H1 (cell line): ENCODE measurements around the gene SLK. TPM values are rescaled to one million over a fixed set of nuclear protein-coding genes. Genes with fewer than 3 reads are reported as not detected.
A peak's percentile ranks its signal among the peaks of the same experiment; 100 is the strongest.

Experiments used
- CTCF ChIA-PET: fragments of 300-600 bp; sonication (Branson Sonifier 250); formaldehyde crosslinking; loops from one replicate; lab custom pipeline; 2021; ENCODE audit not compliant: partially characterized antibody; lab: Charles Lee
- POLR2A ChIA-PET: fragments of 300-600 bp; sonication (Branson Sonifier 250); formaldehyde crosslinking; loops from one replicate; lab custom pipeline; 2021; ENCODE audit warnings: inconsistent platforms; ENCODE audit not compliant: partially characterized antibody; lab: Charles Lee
- DNase-seq, 2 experiments: peaks; one replicate each; pipeline versions ENCODE4 v3.0.0 to v3.0.0-alpha.2; 2010 to 2022; ENCODE audit warnings: low spot score in 2 of 2, low read depth in 1 of 2, mixed read lengths in 1 of 2
- FAIRE-seq: peaks from 2 replicates; lab custom pipeline; 2011; peaks lifted over from hg19 to GRCh38; lab: Jason Lieb, UNC
- H2AFZ ChIP-seq: 2 replicates; pipeline ENCODE4 v1.8.1; 2012; ENCODE audit warnings: low read length, inconsistent platforms
- H2AK5ac ChIP-seq: 2 replicates; pipeline ENCODE4 v1.6.1; 2013; ENCODE audit warnings: low read depth, low read length
- H2BK120ac ChIP-seq: replicated peaks from 2 replicates; pipeline ENCODE3; 2013; ENCODE audit warnings: low read depth, low read length, inconsistent platforms
- H2BK12ac ChIP-seq: 2 replicates; pipeline ENCODE4 v1.6.1; 2013; ENCODE audit warnings: low read depth, low read length
- H2BK15ac ChIP-seq: 2 replicates; pipeline ENCODE4 v1.6.1; 2013; ENCODE audit warnings: low read length
- H2BK20ac ChIP-seq: 2 replicates; pipeline ENCODE4 v1.6.1; 2013; ENCODE audit warnings: low read length
- H2BK5ac ChIP-seq: 2 replicates; pipeline ENCODE4 v1.6.1; 2013; ENCODE audit warnings: low read depth, low read length
- H3K14ac ChIP-seq: 2 replicates; pipeline ENCODE4 v1.6.1; 2013; ENCODE audit warnings: inconsistent platforms; ENCODE audit not compliant: insufficient read length
- H3K18ac ChIP-seq: 2 replicates; pipeline ENCODE4 v1.6.1; 2013; ENCODE audit warnings: low read length; ENCODE audit errors: extremely low read depth
- H3K23ac ChIP-seq: 2 replicates; pipeline ENCODE4 v1.6.1; 2013; ENCODE audit warnings: inconsistent platforms; ENCODE audit not compliant: insufficient read length
- H3K23me2 ChIP-seq: 2 replicates; pipeline ENCODE4 v1.6.1; 2013; ENCODE audit warnings: low read depth, low read length
- H3K27ac ChIP-seq: 2 replicates; pipeline ENCODE4 v1.6.1; 2011; ENCODE audit warnings: low read depth, low read length, inconsistent platforms
- H3K27me3 ChIP-seq, 4 experiments: replicated peaks in 1 of 4; 1 replicate in 1 of 4; 2 replicates in 3 of 4; pipeline versions ENCODE4 v1.6.1 to v1.8.1; 2011 to 2013; ENCODE audit warnings: low read length in 3 of 4, mild to moderate bottlenecking in 3 of 4, inconsistent platforms in 2 of 4, mixed read lengths in 2 of 4, moderate library complexity in 1 of 4; ENCODE audit not compliant: control insufficient read depth in 3 of 4, insufficient read depth in 3 of 4; ENCODE audit errors: extremely low read depth in 1 of 4
- H3K36me3 ChIP-seq, 4 experiments: 2 replicates each; pipeline versions ENCODE4 v1.6.1 to v1.8.1; 2011 to 2013; ENCODE audit warnings: mild to moderate bottlenecking in 4 of 4, low read length in 3 of 4, moderate library complexity in 2 of 4, control low read depth in 1 of 4, inconsistent platforms in 1 of 4; ENCODE audit not compliant: insufficient read depth in 4 of 4, control insufficient read depth in 2 of 4
- H3K4ac ChIP-seq: replicated peaks from 2 replicates; pipeline ENCODE3; 2013; ENCODE audit warnings: low read length, low read depth, mixed read lengths, inconsistent platforms; ENCODE audit not compliant: insufficient read length
- H3K4me1 ChIP-seq, 4 experiments: replicated peaks in 1 of 4; 1 replicate in 1 of 4; 2 replicates in 3 of 4; pipeline versions ENCODE4 v1.6.1 to v1.8.1; 2011 to 2013; ENCODE audit warnings: low read length in 3 of 4, inconsistent platforms in 2 of 4, mixed read lengths in 1 of 4; ENCODE audit not compliant: insufficient read depth in 4 of 4, control insufficient read depth in 3 of 4
- H3K4me2 ChIP-seq, 2 experiments: 2 replicates each; pipeline versions ENCODE4 v1.6.1 to v1.8.1; 2011 to 2013; ENCODE audit warnings: low read depth in 2 of 2, low read length in 2 of 2, control low read depth in 1 of 2, inconsistent platforms in 1 of 2, mild to moderate bottlenecking in 1 of 2; ENCODE audit not compliant: insufficient read depth in 1 of 2
- H3K4me3 ChIP-seq, 4 experiments: fragments of 200-600, 300-600 bp in 1 of 4; sonication (generic), shearing (Covaris generic), sonication (Bioruptor Twin) in 1 of 4; 2 replicates each; pipeline versions ENCODE4 v1.5.1 to v1.8.1; 2011 to 2016; ENCODE audit warnings: low read length in 4 of 4, low read depth in 3 of 4, control low read depth in 2 of 4, inconsistent platforms in 2 of 4, mild to moderate bottlenecking in 2 of 4, mixed read lengths in 1 of 4, moderate library complexity in 1 of 4; ENCODE audit not compliant: insufficient read depth in 2 of 4; ENCODE audit errors: extremely low read depth in 1 of 4
- H3K56ac ChIP-seq: replicated peaks from 2 replicates; pipeline ENCODE3; 2013; ENCODE audit warnings: low read depth, mild to moderate bottlenecking, mixed read lengths, low read length, inconsistent platforms; ENCODE audit not compliant: insufficient read length
- H3K79me1 ChIP-seq: 2 replicates; pipeline ENCODE4 v1.6.1; 2013; ENCODE audit warnings: low read depth, low read length, control low read depth
- H3K79me2 ChIP-seq, 2 experiments: 2 replicates each; pipeline versions ENCODE4 v1.6.1 to v1.8.1; 2012 to 2013; ENCODE audit warnings: low read length in 2 of 2, mild to moderate bottlenecking in 2 of 2, inconsistent platforms in 1 of 2; ENCODE audit not compliant: insufficient read depth in 2 of 2, control insufficient read depth in 1 of 2
- H3K9ac ChIP-seq, 4 experiments: replicated peaks in 1 of 4; 1 replicate in 1 of 4; 2 replicates in 3 of 4; pipeline versions ENCODE4 v1.6.1 to v1.8.1; 2011 to 2013; ENCODE audit warnings: low read depth in 3 of 4, low read length in 3 of 4, control low read depth in 2 of 4, mild to moderate bottlenecking in 2 of 4, moderate library complexity in 2 of 4, inconsistent platforms in 1 of 4; ENCODE audit errors: extremely low read depth in 1 of 4
- H3K9me3 ChIP-seq, 2 experiments: 2 replicates each; pipeline versions ENCODE4 v1.6.1 to v1.8.1; 2012 to 2013; ENCODE audit warnings: mild to moderate bottlenecking in 2 of 2, moderate library complexity in 2 of 2, control low read depth in 1 of 2, inconsistent platforms in 1 of 2, low read depth in 1 of 2, low read length in 1 of 2, mixed read lengths in 1 of 2; ENCODE audit not compliant: insufficient read depth in 2 of 2
- H4K20me1 ChIP-seq, 2 experiments: replicated peaks in 1 of 2; 2 replicates each; pipeline versions ENCODE3 to v1.8.1; 2011 to 2013; ENCODE audit warnings: inconsistent platforms in 2 of 2, low read length in 2 of 2, mild to moderate bottlenecking in 1 of 2; ENCODE audit not compliant: insufficient read depth in 2 of 2, control insufficient read depth in 1 of 2
- H4K5ac ChIP-seq: 2 replicates; pipeline ENCODE4 v1.6.1; 2013; ENCODE audit warnings: low read length, low read depth, mixed read lengths, inconsistent platforms; ENCODE audit not compliant: insufficient read length
- H4K8ac ChIP-seq: 2 replicates; pipeline ENCODE4 v1.8.0; 2013; ENCODE audit warnings: mild to moderate bottlenecking, moderate library complexity, low read length, inconsistent platforms; ENCODE audit not compliant: insufficient read depth; ENCODE audit errors: extremely low read depth
- H4K91ac ChIP-seq: replicated peaks from 2 replicates; pipeline ENCODE3; 2013; ENCODE audit warnings: low read length, mixed read lengths, inconsistent platforms; ENCODE audit not compliant: insufficient read length
- CTBP2 ChIP-seq: IDR thresholded peaks from 2 replicates; pipeline ENCODE4 v1.7.0; 2011; ENCODE audit warnings: borderline replicate concordance, mild to moderate bottlenecking, moderate library complexity, mixed read lengths, low read length; ENCODE audit not compliant: insufficient read depth, insufficient read length
- EP300 ChIP-seq, 2 experiments: IDR thresholded peaks; 1 replicate in 1 of 2; 2 replicates in 1 of 2; pipeline ENCODE4 v1.6.1; 2011 to 2012; ENCODE audit warnings: low read depth in 2 of 2, low read length in 2 of 2, mild to moderate bottlenecking in 2 of 2, borderline replicate concordance in 1 of 2, inconsistent platforms in 1 of 2, moderate library complexity in 1 of 2
- HDAC6 ChIP-seq: IDR thresholded peaks from one replicate; pipeline ENCODE4 v1.7.1; 2012; ENCODE audit warnings: low read depth, mild to moderate bottlenecking, inconsistent platforms, low read length, moderate library complexity
- PHF8 ChIP-seq: fragments of 200-600 bp; sonication (generic); conservative IDR thresholded peaks from 2 replicates; pipeline ENCODE4 v1.7.1; 2012; ENCODE audit warnings: low read depth, mild to moderate bottlenecking, inconsistent platforms, low read length, moderate library complexity
- SAP30 ChIP-seq: fragments of 300-600 bp; sonication (generic); IDR thresholded peaks from 2 replicates; pipeline ENCODE4 v1.7.1; 2012; ENCODE audit warnings: low read length, moderate library complexity, mild to moderate bottlenecking, inconsistent platforms; ENCODE audit not compliant: insufficient read depth, insufficient replicate concordance
- SUZ12 ChIP-seq: fragments of 200-600 bp; sonication (generic); IDR thresholded peaks from 2 replicates; pipeline ENCODE4 v1.6.1; 2012; ENCODE audit warnings: mild to moderate bottlenecking, inconsistent platforms, low read length, moderate library complexity, mixed read lengths
- TAF7 ChIP-seq: optimal IDR thresholded peaks from 2 replicates; pipeline ENCODE3; 2011; ENCODE audit warnings: low read depth, mild to moderate bottlenecking, inconsistent platforms, low read length, moderate library complexity, borderline replicate concordance
- WGBS, 2 experiments: shearing (Covaris generic) in 1 of 2; methylation state at CpG; one replicate each; pipeline versions ENCODE4 v1.1.6 to v1.1.7; 2013 to 2015; ENCODE audit warnings: low lambda C conversion rate in 2 of 2, mixed read lengths in 2 of 2, inconsistent platforms in 1 of 2, low coverage in 1 of 2, missing lambda C conversion rate in 1 of 2; ENCODE audit not compliant: insufficient replicate concordance in 2 of 2, insufficient coverage in 1 of 2, insufficient read length in 1 of 2; ENCODE audit errors: extremely low coverage in 1 of 2, missing lambda C conversion rate in 1 of 2; 5-methylcytosine and 5-hydroxymethylcytosine counted together
- polyA plus RNA-seq, 7 experiments: library from polyadenylated mRNA; depleted of rRNA in 3 of 7; stranded (reverse) in 5 of 7; unstranded in 2 of 7; fragments of >200 nt in 5 of 7; fragments of 200-250 nt in 2 of 7; gene quantifications; 1 replicate in 5 of 7; 2 replicates in 1 of 7; 4 replicates in 1 of 7; pipeline versions ENCODE4 v1.2.1 to v1.2.3, GENCODE V29; 2011 to 2013; ENCODE audit warnings: missing spikeins in 2 of 7, mixed read lengths in 2 of 7
- total RNA-seq: library from RNA; stranded (reverse); fragmentation: NEBNext Ultra II Directional; extraction: Animal tissue kit (Norgen Biotek cat#: 25700); gene quantifications from 2 replicates; pipeline ENCODE4 v1.2.1, GENCODE V29; 2021
- TF ChIP-seq, protein P1 (sequence below): IDR thresholded peaks from 2 replicates; pipeline ENCODE4 v1.6.1; 2011; ENCODE audit warnings: low read length, improper control_type of control experiment
- TF ChIP-seq, protein P2 (sequence below): IDR thresholded peaks from 2 replicates; pipeline ENCODE4 v1.6.1; 2012; ENCODE audit warnings: low read length, inconsistent platforms

SLK gene
- total and polyA plus RNA-seq, 2 of the 8 experiments (the other 6 are each of a cell fraction or from before 2014, with no cell fraction given), result 2.7 to 18.3 TPM

DNA sequence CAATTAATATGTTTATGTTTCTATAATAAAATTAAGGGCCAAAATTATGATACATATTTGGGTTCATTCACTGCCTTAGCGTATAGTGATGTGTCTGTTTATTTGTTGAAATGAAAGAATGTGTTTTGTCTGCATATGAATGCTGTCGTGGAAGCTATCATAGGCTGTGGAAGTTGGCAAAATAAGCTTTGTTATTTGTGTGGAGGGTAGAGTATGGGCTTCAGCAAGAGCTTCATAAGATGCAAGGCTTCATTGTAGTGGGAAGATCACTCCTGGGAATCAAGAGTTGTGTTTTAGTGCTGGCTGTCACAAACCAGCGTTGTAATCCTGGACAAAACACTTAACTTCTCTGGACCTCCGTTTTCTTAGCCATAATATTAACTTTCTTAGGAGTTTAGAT, 2.5 kb downstream of the SLK start:
- Histone ChIP-seq H2BK120ac (no peak overlapping the region), H4K91ac (no peak overlapping the region), H2BK5ac (no peak overlapping the region), H3K23me2 (peaks cover 9% of the 10 kb centered on the region; the same call in 1 of the 2 replicates), H3K79me2 (peaks cover 0 to 20% of the 10 kb centered on the region in 2 experiments; a peak in 2 of 4 replicates), H2AK5ac (no peak overlapping the region), H3K4ac (no peak overlapping the region), H4K5ac (no peak overlapping the region), H3K27ac (no peak overlapping the region), H4K20me1 (peaks cover 0 to 3% of the 10 kb centered on the region in 2 experiments), H3K4me2 (peak overlapping the region; percentile 20 to 88), H3K27me3 (peaks cover 0 to 5% (median 2%) of the 10 kb centered on the region in 4 experiments; a peak in 4 of 7 replicates), H3K4me1 (peaks cover 0 to 2% (median 0%) of the 10 kb centered on the region in 4 experiments; a peak in 1 of 7 replicates), H3K56ac (no peak overlapping the region), H2BK12ac (no peak overlapping the region), H3K9ac (no peak overlapping the region), H3K79me1 (no peaks in the 10 kb centered on the region; the same call in 1 of the 2 replicates), H2BK20ac (no peak overlapping the region), H3K36me3 (no peaks in the 10 kb centered on the region), H3K14ac (no peak overlapping the region), H2AFZ (no peak overlapping the region), H4K8ac (no peak overlapping the region), H3K23ac (no peak overlapping the region), H3K9me3 (no peaks in the 10 kb centered on the region; a peak in 1 of 4 replicates), H3K4me3 (no peak overlapping the region; a peak in 2 of 8 replicates), H3K18ac (no peak overlapping the region), H2BK15ac (no peak overlapping the region)
- CTCF ChIA-PET, result interaction anchor here (0.6 to 1.5 kb wide), 5 partner anchors 42 to 306 kb away, joined by 3 to 5 read pairs (median 4); no protein-coding TSS in a partner anchor
- no peak for FAIRE-seq
- DNase-seq, result no peak
- WGBS, 2 experiments, result 75% methylated on average over 4 of the region's 4 CpGs; no CpG with 5 or more reads in 1 of the 2 experiments
- POLR2A ChIA-PET, result no interaction called here
- TF ChIP-seq EP300 (IDR thresholded peaks at IDR 0.05; ENCODE audit: borderline replicate concordance in 1 of 2, low read depth in 2 of 2, low read length in 2 of 2) (no peak), TAF7 (no peak), PHF8 (no peak), CTBP2 (no peak), SAP30 (no peak), HDAC6 (no peak), SUZ12 (no peak)
- TF ChIP-seq, protein P1, sequence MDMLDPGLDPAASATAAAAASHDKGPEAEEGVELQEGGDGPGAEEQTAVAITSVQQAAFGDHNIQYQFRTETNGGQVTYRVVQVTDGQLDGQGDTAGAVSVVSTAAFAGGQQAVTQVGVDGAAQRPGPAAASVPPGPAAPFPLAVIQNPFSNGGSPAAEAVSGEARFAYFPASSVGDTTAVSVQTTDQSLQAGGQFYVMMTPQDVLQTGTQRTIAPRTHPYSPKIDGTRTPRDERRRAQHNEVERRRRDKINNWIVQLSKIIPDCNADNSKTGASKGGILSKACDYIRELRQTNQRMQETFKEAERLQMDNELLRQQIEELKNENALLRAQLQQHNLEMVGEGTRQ, result no peak
- TF ChIP-seq, protein P2, sequence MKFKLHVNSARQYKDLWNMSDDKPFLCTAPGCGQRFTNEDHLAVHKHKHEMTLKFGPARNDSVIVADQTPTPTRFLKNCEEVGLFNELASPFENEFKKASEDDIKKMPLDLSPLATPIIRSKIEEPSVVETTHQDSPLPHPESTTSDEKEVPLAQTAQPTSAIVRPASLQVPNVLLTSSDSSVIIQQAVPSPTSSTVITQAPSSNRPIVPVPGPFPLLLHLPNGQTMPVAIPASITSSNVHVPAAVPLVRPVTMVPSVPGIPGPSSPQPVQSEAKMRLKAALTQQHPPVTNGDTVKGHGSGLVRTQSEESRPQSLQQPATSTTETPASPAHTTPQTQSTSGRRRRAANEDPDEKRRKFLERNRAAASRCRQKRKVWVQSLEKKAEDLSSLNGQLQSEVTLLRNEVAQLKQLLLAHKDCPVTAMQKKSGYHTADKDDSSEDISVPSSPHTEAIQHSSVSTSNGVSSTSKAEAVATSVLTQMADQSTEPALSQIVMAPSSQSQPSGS, result no peak
